Stimulated activated naive CD4-positive, alpha-beta T cell (primary cell): ENCODE measurements around the gene ATAD5.
"Not testable (repeated sequence)": the region's sequence is repeated elsewhere in the genome, so short reads cannot be mapped to it uniquely, and the experiment has no call there.

ENCODE experiments used
- DNase-seq, 6 experiments: peaks; one replicate each; lab custom pipeline; 2025; lab: John Stamatoyannopoulos, UW

ATAD5 gene, protein sequence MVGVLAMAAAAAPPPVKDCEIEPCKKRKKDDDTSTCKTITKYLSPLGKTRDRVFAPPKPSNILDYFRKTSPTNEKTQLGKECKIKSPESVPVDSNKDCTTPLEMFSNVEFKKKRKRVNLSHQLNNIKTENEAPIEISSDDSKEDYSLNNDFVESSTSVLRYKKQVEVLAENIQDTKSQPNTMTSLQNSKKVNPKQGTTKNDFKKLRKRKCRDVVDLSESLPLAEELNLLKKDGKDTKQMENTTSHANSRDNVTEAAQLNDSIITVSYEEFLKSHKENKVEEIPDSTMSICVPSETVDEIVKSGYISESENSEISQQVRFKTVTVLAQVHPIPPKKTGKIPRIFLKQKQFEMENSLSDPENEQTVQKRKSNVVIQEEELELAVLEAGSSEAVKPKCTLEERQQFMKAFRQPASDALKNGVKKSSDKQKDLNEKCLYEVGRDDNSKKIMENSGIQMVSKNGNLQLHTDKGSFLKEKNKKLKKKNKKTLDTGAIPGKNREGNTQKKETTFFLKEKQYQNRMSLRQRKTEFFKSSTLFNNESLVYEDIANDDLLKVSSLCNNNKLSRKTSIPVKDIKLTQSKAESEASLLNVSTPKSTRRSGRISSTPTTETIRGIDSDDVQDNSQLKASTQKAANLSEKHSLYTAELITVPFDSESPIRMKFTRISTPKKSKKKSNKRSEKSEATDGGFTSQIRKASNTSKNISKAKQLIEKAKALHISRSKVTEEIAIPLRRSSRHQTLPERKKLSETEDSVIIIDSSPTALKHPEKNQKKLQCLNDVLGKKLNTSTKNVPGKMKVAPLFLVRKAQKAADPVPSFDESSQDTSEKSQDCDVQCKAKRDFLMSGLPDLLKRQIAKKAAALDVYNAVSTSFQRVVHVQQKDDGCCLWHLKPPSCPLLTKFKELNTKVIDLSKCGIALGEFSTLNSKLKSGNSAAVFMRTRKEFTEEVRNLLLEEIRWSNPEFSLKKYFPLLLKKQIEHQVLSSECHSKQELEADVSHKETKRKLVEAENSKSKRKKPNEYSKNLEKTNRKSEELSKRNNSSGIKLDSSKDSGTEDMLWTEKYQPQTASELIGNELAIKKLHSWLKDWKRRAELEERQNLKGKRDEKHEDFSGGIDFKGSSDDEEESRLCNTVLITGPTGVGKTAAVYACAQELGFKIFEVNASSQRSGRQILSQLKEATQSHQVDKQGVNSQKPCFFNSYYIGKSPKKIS (N-terminal part only)

DNA sequence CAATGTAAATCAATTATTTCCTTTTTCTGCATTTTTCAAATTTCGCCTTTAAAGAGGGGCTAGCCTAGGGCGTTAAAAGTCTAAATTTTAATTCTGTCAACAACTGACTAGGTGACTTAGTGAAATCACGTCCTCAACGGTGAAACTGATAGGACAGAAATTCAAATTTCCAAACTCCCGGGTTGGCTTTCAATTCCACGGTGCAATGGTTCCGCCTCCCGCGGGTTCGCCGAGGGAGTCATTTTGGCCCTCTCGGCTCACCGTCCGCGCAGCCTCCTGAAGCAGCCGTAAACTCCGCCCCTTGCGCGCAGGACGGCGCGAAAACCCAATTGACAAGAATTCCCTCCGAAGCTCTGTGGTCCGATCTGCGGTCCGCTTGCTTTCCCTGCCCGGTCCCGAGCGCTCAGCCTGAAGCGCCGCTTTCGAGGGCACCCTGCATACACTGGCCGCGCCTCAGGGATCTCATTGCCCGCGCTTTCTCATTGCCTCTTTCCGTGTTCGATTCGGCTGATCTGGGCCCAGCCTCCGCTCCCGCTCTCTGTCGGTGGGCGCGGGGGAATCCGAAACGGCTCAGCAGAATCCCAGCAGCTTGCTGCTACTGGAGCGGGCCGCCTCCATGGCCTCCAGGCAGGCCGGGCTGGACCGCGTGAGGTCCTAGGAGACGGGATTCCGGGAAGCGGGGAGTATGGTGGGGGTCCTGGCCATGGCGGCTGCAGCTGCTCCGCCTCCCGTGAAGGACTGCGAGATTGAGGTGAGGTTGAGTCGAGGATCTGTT lies at the start of gene ATAD5:
Gene ATAD5, plus strand, starts transcription at position 304 of the 775 bp plus-strand sequence. Its CDS starts 382 bp downstream, at position 686.
- peak; percentile 78 to 88 (median 86) for DNase-seq

DNA sequence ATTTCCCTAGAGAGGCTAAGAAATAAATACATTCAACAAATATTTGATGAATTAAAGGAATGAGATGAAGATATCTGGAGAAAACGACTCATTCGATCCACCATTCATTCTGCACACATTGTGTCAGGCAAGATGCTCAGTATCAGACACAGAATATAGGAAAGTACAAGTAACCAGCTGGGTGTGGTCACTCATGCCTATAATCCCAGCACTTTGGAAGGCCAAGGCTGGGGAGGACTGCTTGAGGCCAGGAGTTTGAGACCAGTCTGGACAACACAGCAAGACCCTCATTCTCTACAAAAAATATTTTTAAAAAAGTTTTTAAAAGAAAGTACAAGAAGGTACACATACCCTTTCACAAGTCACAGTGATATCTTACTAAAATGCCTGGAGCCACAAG lies 49.6 kb upstream of the ATAD5 start:
- DNase-seq, result no peak

DNA sequence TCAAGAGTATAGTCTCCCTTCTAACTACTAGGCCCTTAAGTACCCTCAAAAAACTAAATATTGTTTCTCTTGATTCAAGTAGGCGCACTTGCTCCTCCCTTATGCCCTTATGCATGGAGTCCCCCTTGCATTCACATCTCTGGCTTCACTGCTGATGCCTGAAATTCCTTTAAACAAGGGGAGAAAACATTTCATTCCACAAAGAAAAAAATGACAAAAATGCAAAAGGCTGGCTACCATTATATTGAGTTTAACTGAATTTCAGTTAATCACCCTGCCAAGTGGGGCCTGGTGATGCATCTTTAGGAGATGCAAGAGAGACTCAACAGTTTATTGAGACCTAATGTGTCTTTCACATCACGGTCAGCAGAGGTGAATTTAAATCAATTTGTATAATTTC lies 42.8 kb upstream of the ATAD5 start:
- no peak for DNase-seq

DNA sequence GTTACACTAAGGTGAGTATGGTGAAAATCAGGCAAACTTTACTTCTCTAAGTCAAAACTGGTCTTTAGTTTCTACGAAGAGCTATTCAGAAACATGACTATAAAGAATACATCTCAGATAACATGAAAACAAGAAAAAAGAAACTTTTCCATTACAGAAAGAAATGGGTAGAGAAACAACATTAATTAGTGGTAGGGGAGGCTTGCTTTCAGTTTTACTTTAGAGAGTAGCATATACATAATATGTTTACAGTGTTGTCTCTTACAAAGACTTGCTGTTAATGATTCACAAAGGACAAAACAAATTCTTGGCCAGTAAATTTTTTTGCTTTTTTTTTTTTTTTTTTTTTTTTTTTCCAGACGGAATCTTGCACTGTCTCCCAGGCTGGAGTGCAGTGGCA lies 41.5 kb upstream of the ATAD5 start:
- DNase-seq, result no peak

DNA sequence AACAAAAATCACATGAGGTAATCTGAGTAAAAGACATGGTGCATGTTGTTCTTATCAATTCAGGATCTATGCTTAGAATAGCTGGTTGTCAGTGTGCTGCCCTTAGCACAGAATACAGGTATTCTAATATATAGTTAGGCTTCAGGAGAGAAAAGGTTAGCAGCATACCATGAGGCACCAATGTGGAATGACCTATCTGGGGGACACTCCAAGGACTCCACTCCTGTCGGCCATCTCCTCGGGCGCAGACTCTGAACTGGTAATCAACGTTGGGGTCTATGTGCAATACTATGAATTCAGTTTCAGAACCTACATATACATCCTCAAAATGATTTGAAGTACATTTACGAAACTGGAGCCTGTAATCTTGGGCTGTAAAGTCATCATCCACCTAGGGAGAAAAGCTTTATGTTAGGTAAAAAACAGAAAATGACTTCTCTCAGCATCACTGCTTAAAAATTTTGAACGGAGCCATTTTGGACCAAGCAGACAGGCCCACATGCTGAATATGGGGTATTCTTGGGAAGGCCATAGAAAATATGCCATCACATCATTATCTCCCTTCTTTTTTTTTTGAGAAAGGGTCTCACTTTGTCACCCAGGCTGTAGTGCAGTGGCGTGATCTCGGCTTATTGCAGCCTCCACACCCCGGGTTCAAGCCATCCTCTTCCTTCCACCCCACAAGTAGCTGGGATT lies 38.3 kb upstream of the ATAD5 start:
- no peak for DNase-seq

DNA sequence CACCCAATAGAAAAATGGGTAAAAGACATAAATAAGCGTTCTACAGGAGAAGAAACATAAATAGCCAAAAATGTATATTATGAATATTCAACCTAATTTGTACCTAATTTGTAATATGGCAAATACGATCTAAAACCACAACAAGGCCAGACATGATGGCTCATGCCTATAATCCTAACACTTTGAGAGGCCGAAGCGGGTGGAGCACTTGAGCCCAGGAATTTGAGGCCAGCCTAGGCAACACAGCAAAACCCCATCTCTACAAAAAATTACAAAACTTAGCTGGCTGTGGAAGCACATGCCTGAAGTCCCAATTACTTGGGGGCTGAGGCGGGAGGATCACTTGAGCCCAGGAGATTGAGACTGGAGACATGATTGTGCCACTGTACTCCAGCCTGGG lies 37.4 kb upstream of the ATAD5 start:
- DNase-seq, result no peak

DNA sequence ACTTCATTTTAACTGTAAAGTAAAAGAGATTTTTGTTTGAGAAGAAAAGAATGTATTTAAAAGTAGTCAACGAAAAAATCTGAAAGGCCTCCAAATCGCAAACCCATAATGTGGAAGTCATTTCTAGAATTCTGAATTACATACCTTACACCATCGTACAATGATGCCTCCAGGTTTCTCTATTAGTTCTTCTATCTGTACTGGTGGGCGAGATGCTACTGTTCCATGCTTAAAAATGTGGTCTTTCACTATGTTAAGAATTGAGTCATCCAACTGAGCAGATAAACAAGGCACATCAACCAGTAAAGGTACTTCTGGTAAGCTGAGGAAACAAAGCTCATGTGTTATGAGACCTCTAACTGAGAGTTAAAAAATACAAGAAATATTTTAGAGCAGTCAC lies 35.8 kb upstream of the ATAD5 start:
- no peak for DNase-seq

DNA sequence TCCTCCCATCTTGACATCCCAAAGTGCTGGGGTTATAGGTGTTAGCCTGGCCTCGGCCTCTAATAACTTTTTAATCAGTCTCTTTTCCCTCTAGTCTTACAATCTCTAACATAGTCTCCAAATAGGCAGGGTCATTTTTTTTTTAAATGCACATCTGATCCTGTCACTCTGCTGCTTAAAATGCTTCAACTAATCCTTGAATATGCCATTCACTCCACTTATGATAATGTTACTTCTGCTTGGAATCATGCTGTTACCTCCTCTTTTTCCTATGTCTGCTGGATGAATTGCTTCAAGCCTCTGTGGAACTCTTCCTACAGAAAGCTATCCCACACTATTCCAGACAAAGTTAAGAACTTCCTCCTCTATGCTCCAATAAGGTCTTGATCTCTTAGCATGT lies 30.1 kb upstream of the ATAD5 start:
- DNase-seq, result no peak

DNA sequence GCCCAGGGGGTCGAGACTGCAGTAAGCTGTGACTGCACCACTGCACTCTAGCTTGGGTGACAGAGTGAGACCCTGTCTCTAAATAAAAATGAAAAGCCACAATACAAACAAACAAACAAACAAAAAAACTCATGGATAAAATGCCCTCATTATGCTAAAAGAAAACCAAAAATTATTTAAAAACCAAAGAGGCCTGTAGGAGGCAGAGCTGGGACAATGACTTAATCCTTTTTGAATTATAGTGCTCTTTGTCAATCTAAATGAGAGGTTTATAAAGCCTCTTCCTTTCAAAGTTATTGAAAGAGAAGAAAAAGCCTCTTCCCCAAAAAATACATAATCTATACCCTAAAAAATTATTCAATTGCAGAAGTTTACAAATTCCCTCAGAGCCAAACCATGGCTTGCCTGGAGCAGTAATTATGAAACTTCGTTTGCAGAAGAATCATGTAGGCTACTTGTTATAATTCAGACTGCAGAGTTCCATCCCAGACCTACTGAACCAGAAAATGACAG lies 25.8 kb upstream of the ATAD5 start:
- peak in 2 of 6 experiments; percentile 27 to 40 for DNase-seq

DNA sequence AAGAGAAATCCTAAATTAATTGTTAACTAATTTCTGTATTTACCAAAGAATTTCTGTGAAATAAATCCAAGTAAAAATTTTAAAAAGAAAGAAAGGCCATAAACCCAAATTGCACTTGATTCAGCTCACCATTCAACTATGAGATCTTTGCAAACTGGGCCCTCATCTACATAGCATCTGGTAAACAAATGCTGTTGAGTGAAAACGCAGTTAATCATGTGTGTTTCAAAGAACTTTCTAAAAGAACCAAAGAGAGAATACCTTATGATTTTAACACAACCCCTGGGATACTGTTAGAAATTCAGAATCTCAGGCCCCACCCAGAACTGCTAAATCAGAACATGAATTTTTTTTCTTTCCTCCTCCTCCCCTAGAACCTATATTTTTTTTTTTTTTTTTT lies 23.9 kb upstream of the ATAD5 start:
- peak in 1 of 6 experiments; percentile 26 for DNase-seq

DNA sequence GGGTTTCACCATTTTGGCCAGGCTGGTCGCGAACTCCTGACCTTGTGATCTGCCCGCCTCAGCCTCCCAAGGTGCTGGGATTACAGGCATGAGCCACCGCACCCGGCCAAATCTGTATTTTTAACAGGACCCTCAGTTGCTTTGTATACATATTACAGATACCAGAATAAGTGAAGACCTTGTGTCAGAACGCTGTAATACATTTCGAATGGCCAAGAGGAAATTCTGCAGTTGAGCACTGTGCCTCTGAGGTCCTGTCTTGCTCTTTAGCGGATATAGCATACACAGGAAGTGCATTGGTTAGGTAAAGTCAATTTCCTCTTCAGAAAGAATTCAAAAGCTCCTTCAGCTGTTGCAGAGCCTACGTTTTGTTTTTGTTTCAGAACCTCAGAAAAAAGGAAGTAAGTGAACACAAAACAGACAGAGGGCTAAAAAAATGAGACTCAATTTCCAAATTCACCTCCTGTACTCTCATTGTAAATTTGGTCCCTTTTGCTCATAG lies 22.9 kb upstream of the ATAD5 start:
- DNase-seq, result peak in 5 of 6 experiments; percentile 19 to 84 (median 78)

DNA sequence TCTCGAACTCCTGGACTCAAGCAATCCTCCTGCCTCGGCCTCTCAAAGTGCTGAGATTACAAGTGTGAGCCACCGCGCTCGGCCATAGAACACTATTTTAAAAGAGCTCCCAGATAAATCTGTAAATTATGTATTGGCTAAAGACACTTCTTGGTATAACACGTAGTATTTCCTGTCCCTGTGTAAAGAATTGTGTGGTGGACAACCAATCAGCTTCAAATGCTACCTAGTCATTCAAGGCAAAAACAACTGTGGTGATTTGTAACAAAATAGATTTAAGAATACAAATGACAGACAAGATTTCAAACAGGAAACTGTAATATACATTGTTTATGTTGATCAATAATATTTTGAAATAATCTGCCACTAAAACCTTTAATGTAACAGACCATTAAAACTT lies 21.9 kb upstream of the ATAD5 start:
- no peak for DNase-seq

DNA sequence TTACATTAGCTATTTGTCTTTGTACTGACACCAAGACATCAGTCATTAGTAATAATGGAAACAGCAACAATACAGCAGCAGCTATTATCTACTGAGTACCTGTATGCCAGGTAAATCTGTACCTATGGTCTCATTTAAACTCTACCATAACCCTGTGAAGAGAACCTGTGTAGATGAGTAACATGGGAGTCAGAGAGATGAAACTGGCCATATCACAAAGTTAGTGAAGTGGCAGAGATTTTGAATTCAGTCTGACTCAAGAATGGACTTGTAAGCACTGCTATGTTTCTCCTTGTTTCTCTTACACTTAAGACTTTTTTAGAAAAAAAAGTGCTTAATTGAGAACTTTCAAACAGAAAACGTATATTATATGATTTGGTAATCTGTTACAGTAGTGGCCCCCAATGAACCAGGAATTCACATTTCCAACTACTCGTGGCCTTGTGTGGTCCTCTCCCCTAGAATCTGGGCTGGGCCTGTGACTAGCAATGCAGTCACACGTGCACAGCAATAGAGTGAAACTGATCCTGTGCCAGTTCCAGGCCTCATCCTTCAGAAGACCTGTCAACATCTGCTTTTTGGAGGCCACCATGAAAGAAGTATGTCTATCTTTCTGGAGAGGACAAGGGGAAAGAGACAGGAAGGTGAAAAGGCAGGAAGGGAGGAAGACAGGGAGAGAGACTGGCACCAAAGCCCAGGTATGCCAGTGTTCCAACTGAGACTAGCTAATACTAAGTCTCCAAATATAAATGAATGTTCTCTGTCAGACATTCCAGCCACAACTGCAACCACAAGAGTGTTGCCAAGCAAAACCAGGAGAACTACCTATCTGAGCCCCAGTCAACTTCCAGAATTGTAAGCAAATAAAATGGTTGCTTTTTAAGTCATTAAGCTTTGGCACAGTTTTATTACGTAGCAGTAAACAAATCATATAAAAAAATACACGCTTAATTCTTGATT lies 19.3 kb upstream of the ATAD5 start:
- peak in 1 of 6 experiments; percentile 10 for DNase-seq

DNA sequence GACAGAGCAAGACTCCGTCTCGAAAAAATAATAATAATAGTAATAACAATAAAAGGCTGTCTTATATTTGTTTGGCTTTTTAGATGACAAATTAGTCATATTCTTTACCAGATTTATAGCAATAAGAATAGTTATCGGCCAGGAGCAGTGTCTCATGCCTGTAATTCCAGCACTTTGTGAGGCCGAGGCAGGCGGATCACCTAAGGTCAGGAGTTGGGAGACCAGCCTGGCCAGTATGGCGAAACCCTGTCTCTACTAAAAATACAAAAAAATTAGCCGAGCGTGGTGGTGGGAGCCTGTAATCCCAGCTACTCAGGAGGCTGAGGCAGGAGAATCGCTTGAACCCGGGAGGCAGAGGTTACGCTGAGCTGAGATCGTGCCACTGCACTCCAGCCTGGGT lies 17.5 kb upstream of the ATAD5 start:
- DNase-seq, result not testable (repeated sequence)

DNA sequence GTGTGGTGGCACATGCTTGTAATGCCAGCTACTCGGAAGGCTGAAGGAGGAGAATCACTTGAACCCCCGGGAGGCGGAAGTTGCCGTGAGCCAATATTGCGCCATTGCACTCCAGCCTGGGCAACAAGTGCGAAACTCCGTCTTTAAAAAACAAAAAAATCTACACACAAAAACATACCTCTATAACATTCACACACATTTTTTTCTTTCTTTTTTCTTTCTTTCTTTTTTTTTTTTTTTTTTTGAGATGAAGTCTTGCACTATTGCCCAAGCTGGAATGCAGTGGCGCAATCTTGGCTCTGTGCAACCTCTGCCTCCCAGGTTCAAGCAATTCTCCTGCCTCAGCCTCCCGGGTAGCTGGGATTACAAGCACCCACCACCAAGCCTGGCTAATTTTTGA lies 16.9 kb upstream of the ATAD5 start:
- not testable (repeated sequence) for DNase-seq

DNA sequence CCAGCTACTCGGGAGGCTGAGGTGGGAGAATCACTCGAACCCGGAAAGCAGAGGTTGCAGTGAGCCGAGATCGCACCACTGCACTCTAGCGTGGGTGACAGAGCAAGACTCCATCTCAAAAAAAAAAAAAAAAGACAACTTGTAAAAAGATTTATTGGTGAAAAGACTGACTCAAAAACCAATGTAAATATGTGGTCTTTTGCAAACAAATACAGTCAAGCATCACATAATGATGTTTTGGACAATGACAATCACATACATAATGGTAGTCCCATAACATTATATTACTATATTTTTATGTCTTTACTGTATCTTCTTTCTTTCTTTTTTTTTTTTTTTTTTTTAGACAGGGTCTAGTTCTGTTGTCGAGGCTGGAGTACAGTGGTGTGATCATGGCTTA lies 15.6 kb upstream of the ATAD5 start:
- DNase-seq, result no peak

DNA sequence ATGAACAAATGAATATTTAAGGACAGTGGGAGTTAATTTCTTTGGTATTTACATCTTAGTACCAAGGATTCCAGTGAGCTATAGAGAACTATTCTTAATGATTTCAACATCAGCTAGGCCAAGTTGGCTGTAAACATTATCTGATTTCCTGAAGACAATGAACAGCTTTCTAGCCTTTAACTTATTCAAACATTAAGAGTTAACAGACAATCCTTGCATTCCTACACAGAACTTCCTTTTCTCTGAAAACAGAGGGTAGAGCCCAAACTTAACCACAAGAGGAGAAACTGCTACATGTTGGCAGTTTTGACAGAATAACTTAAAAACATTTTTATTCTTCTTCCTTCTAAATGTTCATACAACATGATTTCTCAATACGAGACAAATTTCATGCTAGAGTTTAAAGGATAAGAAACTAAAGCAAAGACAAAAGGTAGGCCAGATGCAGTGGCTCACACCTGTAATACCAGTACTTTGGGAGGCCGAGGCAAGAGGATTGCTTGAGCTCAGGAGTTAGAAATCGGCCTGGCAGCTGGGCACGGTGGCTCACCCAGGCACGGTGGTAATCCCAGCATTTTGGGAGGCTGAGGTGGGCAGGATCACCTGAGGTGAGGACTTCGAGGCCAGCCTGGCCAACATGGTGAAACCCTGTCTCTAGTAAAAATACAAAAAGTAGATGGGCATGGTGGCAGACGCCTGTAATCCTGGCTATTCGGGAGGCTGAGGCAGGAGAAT lies 11.6 kb upstream of the ATAD5 start:
- peak in 2 of 6 experiments; percentile 18 to 26 for DNase-seq
